SHP77 treated with DMSO at 0.1 percent for 48 hours (cell line): ENCODE results near the gene RHAG.

Source experiments
- DNase-seq: peaks from one replicate; lab custom pipeline; 2025; lab: John Stamatoyannopoulos, UW

RHAG gene

GRCh38 chr6:49564552-49564951 lies 72.1 kb downstream of the RHAG start:
- no peak for DNase-seq

- DNase-seq = no peak
Observed at GRCh38 chr6:49563006-49563886, 73.4 kb downstream of the RHAG start.

GRCh38 chr6:49558238-49558637 lies 78.4 kb downstream of the RHAG start:
- DNase-seq = no peak

- no peak for DNase-seq
Observed at GRCh38 chr6:49557177-49557576, 79.5 kb downstream of the RHAG start.

GRCh38 chr6:49556429-49556837 lies 80.2 kb downstream of the RHAG start:
- peak; percentile 8 for DNase-seq

GRCh38 chr6:49555951-49556350 lies 80.7 kb downstream of the RHAG start:
- no peak for DNase-seq
